CD4-positive, alpha-beta memory T cell (primary cell): ENCODE results near the gene ABHD1. TPM values are rescaled to one million over a fixed set of nuclear protein-coding genes. Genes with fewer than 3 reads are reported as not detected.

Experiments
- CTCF ChIA-PET: fragments of 350-600 bp; sonication (Branson Sonifier 250); formaldehyde crosslinking; loops from one replicate; lab custom pipeline; 2021; ENCODE audit warnings: inconsistent platforms; ENCODE audit not compliant: partially characterized antibody; lab: Charles Lee
- POLR2A ChIA-PET: fragments of 350-600 bp; sonication (Branson Sonifier 250); formaldehyde crosslinking; loops from one replicate; lab custom pipeline; 2021; ENCODE audit not compliant: partially characterized antibody; lab: Charles Lee
- DNase-seq, 5 donors: peaks; one replicate each; pipeline versions ENCODE4 v3.0.0 to v3.0.0-alpha.2; 2020 to 2022; ENCODE audit warnings: mixed read lengths in 1 of 5
- H3K27ac ChIP-seq: one replicate; pipeline ENCODE4 v1.7.0; 2013; ENCODE audit warnings: low read depth, low read length
- H3K27me3 ChIP-seq: 2 replicates; pipeline ENCODE4 v1.7.0; 2013; ENCODE audit warnings: mild to moderate bottlenecking, low read length, moderate library complexity; ENCODE audit not compliant: insufficient read depth
- H3K36me3 ChIP-seq: 2 replicates; pipeline ENCODE4 v1.7.0; 2013; ENCODE audit warnings: mild to moderate bottlenecking, low read length, moderate library complexity; ENCODE audit not compliant: insufficient read depth
- H3K4me1 ChIP-seq: 2 replicates; pipeline ENCODE4 v1.7.0; 2013; ENCODE audit warnings: mild to moderate bottlenecking, low read length, moderate library complexity; ENCODE audit not compliant: insufficient read depth
- H3K4me3 ChIP-seq, 2 donors: one replicate each; pipeline ENCODE4 v1.7.0; 2013; ENCODE audit warnings: low read length in 2 of 2, mild to moderate bottlenecking in 1 of 2
- H3K9me3 ChIP-seq, 2 donors: one replicate each; pipeline ENCODE4 v1.7.0; 2013; ENCODE audit warnings: low read length in 2 of 2, control low read depth in 1 of 2; ENCODE audit not compliant: control insufficient read depth in 1 of 2
- H3K27ac Mint-ChIP-seq, 7 donors: one replicate each; pipeline ENCODE4 v1.8.0; 2020 to 2021; ENCODE audit warnings: mixed read lengths in 7 of 7, mild to moderate bottlenecking in 6 of 7, inconsistent platforms in 3 of 7, moderate library complexity in 3 of 7
- H3K27me3 Mint-ChIP-seq, 2 donors: one replicate each; pipeline ENCODE4 v1.8.0; 2020 to 2021; ENCODE audit warnings: mixed read lengths in 2 of 2
- H3K36me3 Mint-ChIP-seq, 2 donors: one replicate each; pipeline ENCODE4 v1.8.0; 2020 to 2021; ENCODE audit warnings: mixed read lengths in 2 of 2, inconsistent platforms in 1 of 2, mild to moderate bottlenecking in 1 of 2
- H3K4me1 Mint-ChIP-seq, 4 donors: one replicate each; pipeline ENCODE4 v1.8.0; 2020 to 2021; ENCODE audit warnings: mixed read lengths in 4 of 4, mild to moderate bottlenecking in 1 of 4
- H3K4me3 Mint-ChIP-seq, 8 donors: one replicate each; pipeline ENCODE4 v1.8.0; 2020 to 2021; ENCODE audit warnings: mixed read lengths in 8 of 8, mild to moderate bottlenecking in 7 of 8, moderate library complexity in 6 of 8, inconsistent platforms in 3 of 8
- H3K9me3 Mint-ChIP-seq, 8 donors: one replicate each; pipeline ENCODE4 v1.8.0; 2020 to 2021; ENCODE audit warnings: mixed read lengths in 8 of 8, mild to moderate bottlenecking in 5 of 8, inconsistent platforms in 3 of 8, moderate library complexity in 1 of 8
- intact Hi-C: fragments of 100-400 bp; cut with micrococcal nuclease; formaldehyde crosslinking; loops from one replicate; pipeline ENCODE4 v1.15.1; 2023
- polyA plus RNA-seq, 2 donors: library from polyadenylated mRNA; unstranded; fragments of 300-500 nt; fragmentation: Illumina TruSeq; gene quantifications; one replicate each; pipeline ENCODE4 v1.2.3, GENCODE V29; 2021
- total RNA-seq, 2 experiments: library from RNA; stranded (reverse); gene quantifications; one replicate each; pipeline ENCODE4 v1.2.3, GENCODE V29; 2021

ABHD1 gene
- total and polyA plus RNA-seq, 4 experiments from 2014 or later: 0.49 to 2.1 (median 1.2) TPM

- Histone ChIP-seq H3K36me3 (peaks cover 23% of the 10 kb centered on the region), H3K4me3 (no peak overlapping the region), H3K27me3 (no peaks in the 10 kb centered on the region), H3K4me1 (peaks cover 20% of the 10 kb centered on the region), H3K27ac (no peak overlapping the region), H3K9me3 (no peaks in the 10 kb centered on the region)
- H3K4me1 Mint-ChIP-seq: peaks cover 10 to 27% (median 19%) of the 10 kb centered on the region in 4 donors
- POLR2A ChIA-PET: no interaction called here
- H3K36me3 Mint-ChIP-seq: peaks cover 8 to 35% of the 10 kb centered on the region in 2 donors
- DNase-seq: no peak
- intact Hi-C loops: no loop called here
- no peaks in the 10 kb centered on the region for H3K27me3 Mint-ChIP-seq
- CTCF ChIA-PET: no interaction called here
- H3K9me3 Mint-ChIP-seq: no peaks in the 10 kb centered on the region
- H3K27ac Mint-ChIP-seq: peak overlapping the region in 1 of 7 donors; percentile 77
- no peak overlapping the region for H3K4me3 Mint-ChIP-seq
These were observed 4.5 kb downstream of the ABHD1 start for GRCh38 chr2:27127883-27128667.

GRCh38 chr2:27128668-27129571 lies 5.3 kb downstream of the ABHD1 start:
- H3K4me1 ChIP-seq: peaks cover 23% of the 10 kb centered on the region
- no peak overlapping the region for H3K27ac ChIP-seq
- H3K4me3 ChIP-seq: no peak overlapping the region
- Mint-ChIP-seq H3K4me1 (peaks cover 15 to 29% (median 23%) of the 10 kb centered on the region in 4 donors), H3K9me3 (no peaks in the 10 kb centered on the region), H3K27me3 (no peaks in the 10 kb centered on the region), H3K4me3 (peak overlapping the region in 1 of 8 donors; percentile 22), H3K36me3 (peaks cover 8 to 43% of the 10 kb centered on the region in 2 donors), H3K27ac (peak overlapping the region in 5 of 7 donors; percentile 41 to 81 (median 65))
- no peaks in the 10 kb centered on the region for H3K27me3 ChIP-seq
- intact Hi-C loops: no loop called here
- ChIA-PET CTCF (no interaction called here), POLR2A (no interaction called here)
- no peaks in the 10 kb centered on the region for H3K9me3 ChIP-seq
- no peak for DNase-seq
- H3K36me3 ChIP-seq: peaks cover 23% of the 10 kb centered on the region

GRCh38 chr2:27130396-27130795 lies 6.8 kb downstream of the ABHD1 start:
- H3K4me1 ChIP-seq: peaks cover 26% of the 10 kb centered on the region
- CTCF ChIA-PET: no interaction called here
- H3K4me3 Mint-ChIP-seq: no peak overlapping the region

GRCh38 chr2:27131429-27131828 lies 7.8 kb downstream of the ABHD1 start:
- H3K4me1 ChIP-seq: peaks cover 26% of the 10 kb centered on the region
- Mint-ChIP-seq H3K9me3 (peaks cover 0 to 1% (median 0%) of the 10 kb centered on the region in 8 donors), H3K4me1 (peaks cover 14 to 38% (median 27%) of the 10 kb centered on the region in 4 donors), H3K27ac (peak overlapping the region in 4 of 7 donors; percentile 4 to 66 (median 58)), H3K27me3 (no peaks in the 10 kb centered on the region), H3K36me3 (peaks cover 8 to 45% of the 10 kb centered on the region in 2 donors), H3K4me3 (peak overlapping the region in 3 of 8 donors; percentile 28 to 61 (median 35))
- no peak overlapping the region for H3K27ac ChIP-seq
- DNase-seq: no peak
- ChIA-PET CTCF (no interaction called here), POLR2A (interaction anchor here (5.8 kb wide), 1 partner anchor 7 kb away, joined by 99 read pairs; the partner anchor contains the start of gene ABHD1)
- no peaks in the 10 kb centered on the region for H3K27me3 ChIP-seq
- intact Hi-C loops: loop anchor here (10.0 kb wide), 1 partner anchor 643 kb away; the partner anchor contains the start of gene MRPL33
- H3K9me3 ChIP-seq: no peaks in the 10 kb centered on the region
- H3K36me3 ChIP-seq: peaks cover 23% of the 10 kb centered on the region
- H3K4me3 ChIP-seq: no peak overlapping the region

More at GRCh38 chr2:27130396-27130795, 6.8 kb downstream of the ABHD1 start:
- Mint-ChIP-seq H3K27me3 (no peaks in the 10 kb centered on the region), H3K9me3 (peaks cover 0 to 1% (median 0%) of the 10 kb centered on the region in 8 donors), H3K27ac (peak overlapping the region in 2 of 7 donors; percentile 41 to 64), H3K36me3 (peaks cover 8 to 45% of the 10 kb centered on the region in 2 donors), H3K4me1 (peaks cover 14 to 38% (median 27%) of the 10 kb centered on the region in 4 donors)
- intact Hi-C loops: loop anchor here (10.0 kb wide), 1 partner anchor 644 kb away; the partner anchor contains the start of gene MRPL33
- POLR2A ChIA-PET: no interaction called here
- no peaks in the 10 kb centered on the region for H3K27me3 ChIP-seq
- no peak overlapping the region for H3K27ac ChIP-seq
- H3K4me3 ChIP-seq: no peak overlapping the region
- DNase-seq: no peak
- H3K36me3 ChIP-seq: peaks cover 23% of the 10 kb centered on the region
- no peaks in the 10 kb centered on the region for H3K9me3 ChIP-seq

GRCh38 chr2:27133195-27133875 lies 9.7 kb downstream of the ABHD1 start:
- no peaks in the 10 kb centered on the region for H3K27me3 Mint-ChIP-seq
- H3K4me3 Mint-ChIP-seq: peak overlapping the region; percentile 92 to 99 (median 96)
- ChIA-PET CTCF (interaction anchor here (1.1 to 3.5 kb wide), 3 partner anchors 10 to 58 kb away, joined by 3 to 26 read pairs (median 4); partner anchors contain the start of genes ABHD1 and KHK), POLR2A (interaction anchor here (0.5 to 5.8 kb wide), 13 partner anchors 9 to 237 kb away, joined by 3 to 99 read pairs (median 5); partner anchors contain the start of genes ABHD1, AGBL5, ATRAID and EIF2B4)
- peak in 2 of 5 donors; percentile 12 to 13 for DNase-seq
- H3K27ac ChIP-seq: peak overlapping the region; percentile 92
- peaks cover 8 to 45% of the 10 kb centered on the region in 2 donors for H3K36me3 Mint-ChIP-seq
- H3K27ac Mint-ChIP-seq: peak overlapping the region; percentile 80 to 91 (median 90)
- no peaks in the 10 kb centered on the region for H3K9me3 ChIP-seq
- H3K27me3 ChIP-seq: no peaks in the 10 kb centered on the region
- peaks cover 14 to 38% (median 27%) of the 10 kb centered on the region in 4 donors for H3K4me1 Mint-ChIP-seq
- peak overlapping the region; percentile 52 to 89 for H3K4me3 ChIP-seq
- peaks cover 26% of the 10 kb centered on the region for H3K4me1 ChIP-seq
- H3K9me3 Mint-ChIP-seq: peaks cover 0 to 1% (median 0%) of the 10 kb centered on the region in 8 donors
- peaks cover 23% of the 10 kb centered on the region for H3K36me3 ChIP-seq
- intact Hi-C loops: loop anchor here (10.0 kb wide), 1 partner anchor 641 kb away; the partner anchor contains the start of gene MRPL33
